Measurements from ENCODE around the gene COX6A1. TPM values are rescaled to one million over a fixed set of nuclear protein-coding genes. Genes with fewer than 3 reads are reported as not detected.

COX6A1 gene
- polyA plus RNA-seq, 1 experiment: 362 TPM

GRCh38 chr12:120453060-120453750, 15.3 kb downstream of the COX6A1 start:
- Histone ChIP-seq H3K4me3 (ENCODE audit: low read depth, low read length) (no peak overlapping the region), H3K27me3 (ENCODE audit: control insufficient read depth, insufficient read depth, low read length) (no peaks in the 10 kb centered on the region), H3K36me3 (ENCODE audit: control insufficient read depth, insufficient read depth, low read length) (peaks cover 10% of the 10 kb centered on the region)
- POLR2A ChIA-PET: no interaction called here
- no peak for DNase-seq (ENCODE audit: low read depth)
- CTCF ChIA-PET: interaction anchor here (1.1 to 1.9 kb wide), 5 partner anchors 9 to 16 kb away, joined by 3 to 5 read pairs (median 4); partner anchors contain the start of gene SRSF9
- TF ChIP-seq CTCF (IDR thresholded peaks at IDR 0.05; ENCODE audit: insufficient read depth, low read depth, low read length): no peak

- TF ChIP-seq CTCF (IDR thresholded peaks at IDR 0.05; ENCODE audit: insufficient read depth, low read depth, low read length): peak; percentile 64
- CTCF ChIA-PET: interaction anchor here (0.7 to 6.5 kb wide), 4 partner anchors 12 to 36 kb away, joined by 3 to 57 read pairs (median 4); partner anchors contain the start of gene SRSF9
- no peaks in the 10 kb centered on the region for H3K27me3 ChIP-seq (ENCODE audit: control insufficient read depth, insufficient read depth, low read length)
- POLR2A ChIA-PET: interaction anchor here (0.7 kb wide), 1 partner anchor 9 kb away, joined by 3 read pairs; no protein-coding TSS in a partner anchor
- DNase-seq (ENCODE audit: low read depth): no peak
- H3K36me3 ChIP-seq (ENCODE audit: control insufficient read depth, insufficient read depth, low read length): peaks cover 13% of the 10 kb centered on the region
- no peak overlapping the region for H3K4me3 ChIP-seq (ENCODE audit: low read depth, low read length)
Observed at GRCh38 chr12:120453977-120454376, 16.1 kb downstream of the COX6A1 start.

DNA sequence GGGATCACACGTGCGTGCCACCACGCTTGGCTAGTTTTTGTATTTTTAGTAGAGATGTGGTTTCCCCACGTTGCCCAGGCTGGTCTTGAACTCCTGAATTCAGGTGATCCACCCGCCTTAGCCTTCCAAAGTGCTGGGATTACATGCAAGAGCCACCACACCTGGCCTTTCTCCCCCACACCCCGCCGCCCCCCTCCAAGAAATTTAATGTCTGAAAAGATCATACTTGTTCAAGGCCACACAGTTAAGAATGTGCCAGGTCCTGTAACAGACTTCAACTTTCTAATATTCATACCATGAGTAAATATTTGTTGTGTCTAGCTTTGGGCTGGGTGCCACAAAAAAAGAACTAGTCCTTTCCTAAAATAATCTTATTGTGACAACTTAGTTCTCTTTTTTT, 17.4 kb downstream of the COX6A1 start:
- ChIA-PET POLR2A (interaction anchor here (0.6 kb wide), 1 partner anchor 324 kb away, joined by 6 read pairs; no protein-coding TSS in a partner anchor), CTCF (interaction anchor here (6.5 kb wide), 1 partner anchor 12 kb away, joined by 57 read pairs; the partner anchor contains the start of gene SRSF9)
- Histone ChIP-seq H3K4me3 (ENCODE audit: low read depth, low read length) (no peak overlapping the region), H3K36me3 (ENCODE audit: control insufficient read depth, insufficient read depth, low read length) (peaks cover 19% of the 10 kb centered on the region), H3K27me3 (ENCODE audit: control insufficient read depth, insufficient read depth, low read length) (no peaks in the 10 kb centered on the region)
- no peak for DNase-seq (ENCODE audit: low read depth)
- no peak for TF ChIP-seq CTCF (IDR thresholded peaks at IDR 0.05; ENCODE audit: insufficient read depth, low read depth, low read length)

GRCh38 chr12:120457133-120457532, 19.2 kb downstream of the COX6A1 start:
- CTCF ChIA-PET: interaction anchor here (0.6 to 6.5 kb wide), 6 partner anchors 11 to 124 kb away, joined by 3 to 57 read pairs (median 3); partner anchors contain the start of genes POP5 and SRSF9
- DNase-seq (ENCODE audit: low read depth): no peak
- no peak overlapping the region for H3K4me3 ChIP-seq (ENCODE audit: low read depth, low read length)
- peaks cover 27% of the 10 kb centered on the region for H3K36me3 ChIP-seq (ENCODE audit: control insufficient read depth, insufficient read depth, low read length)
- TF ChIP-seq CTCF (IDR thresholded peaks at IDR 0.05; ENCODE audit: insufficient read depth, low read depth, low read length): peak; percentile 45; the same call in 1 of the 2 replicates
- POLR2A ChIA-PET: no interaction called here
- H3K27me3 ChIP-seq (ENCODE audit: control insufficient read depth, insufficient read depth, low read length): no peaks in the 10 kb centered on the region

GRCh38 chr12:120460157-120460556, 22.2 kb downstream of the COX6A1 start:
- H3K27me3 ChIP-seq (ENCODE audit: control insufficient read depth, insufficient read depth, low read length): no peaks in the 10 kb centered on the region
- ChIA-PET POLR2A (no interaction called here), CTCF (interaction anchor here (6.5 kb wide), 1 partner anchor 8 kb away, joined by 57 read pairs; the partner anchor contains the start of gene SRSF9)
- no peak for TF ChIP-seq CTCF (IDR thresholded peaks at IDR 0.05; ENCODE audit: insufficient read depth, low read depth, low read length)
- peaks cover 42% of the 10 kb centered on the region for H3K36me3 ChIP-seq (ENCODE audit: control insufficient read depth, insufficient read depth, low read length)
- no peak overlapping the region for H3K4me3 ChIP-seq (ENCODE audit: low read depth, low read length)
- DNase-seq (ENCODE audit: low read depth): no peak

Measured in BJ (cell line).